Mesenchymal stem cell (in vitro differentiated cells and primary cell): ENCODE data around the gene ABHD17B.

Experiments used
- DNase-seq: peaks from one replicate; pipeline ENCODE4 v3.0.0-alpha.2; 2013
- H2AFZ ChIP-seq: one replicate; pipeline ENCODE4 v1.6.1; 2013; ENCODE audit warnings: low read depth, mild to moderate bottlenecking, control low read depth, inconsistent platforms, low read length, moderate library complexity
- H2AK5ac ChIP-seq: 2 replicates; pipeline ENCODE4 v1.6.1; 2013; ENCODE audit warnings: low read length, moderate library complexity, mild to moderate bottlenecking, inconsistent platforms; ENCODE audit not compliant: severe bottlenecking
- H2BK120ac ChIP-seq: one replicate; pipeline ENCODE4 v1.6.1; 2013; ENCODE audit warnings: low read depth, mild to moderate bottlenecking, inconsistent platforms, low read length, moderate library complexity
- H2BK12ac ChIP-seq, 2 experiments: one replicate each; pipeline ENCODE4 v1.6.1; 2013; ENCODE audit warnings: inconsistent platforms in 2 of 2, low read length in 2 of 2, mild to moderate bottlenecking in 2 of 2, moderate library complexity in 2 of 2, control low read depth in 1 of 2
- H2BK15ac ChIP-seq: one replicate; pipeline ENCODE4 v1.6.1; 2013; ENCODE audit warnings: mild to moderate bottlenecking, low read depth, inconsistent platforms; ENCODE audit not compliant: poor library complexity, severe bottlenecking
- H2BK5ac ChIP-seq: 2 replicates; pipeline ENCODE4 v1.6.1; 2013; ENCODE audit warnings: low read depth, mild to moderate bottlenecking, low read length, control low read depth, inconsistent platforms; ENCODE audit not compliant: poor library complexity, severe bottlenecking
- H3K14ac ChIP-seq, 2 experiments: one replicate each; pipeline ENCODE4 v1.6.1; 2013; ENCODE audit warnings: inconsistent platforms in 2 of 2, low read length in 2 of 2, control low read depth in 1 of 2, mild to moderate bottlenecking in 1 of 2, moderate library complexity in 1 of 2
- H3K18ac ChIP-seq, 2 experiments: one replicate each; pipeline ENCODE4 v1.6.1; 2013; ENCODE audit warnings: inconsistent platforms in 2 of 2, low read length in 2 of 2, control low read depth in 1 of 2, low read depth in 1 of 2, mild to moderate bottlenecking in 1 of 2
- H3K23ac ChIP-seq, 2 experiments: one replicate each; pipeline ENCODE4 v1.6.1; 2013; ENCODE audit warnings: inconsistent platforms in 2 of 2, low read length in 2 of 2, mild to moderate bottlenecking in 2 of 2, moderate library complexity in 2 of 2, control low read depth in 1 of 2
- H3K27ac ChIP-seq: 2 replicates; pipeline ENCODE4 v1.5.1; 2013; ENCODE audit warnings: mild to moderate bottlenecking, moderate library complexity, low read length, control low read depth, inconsistent platforms; ENCODE audit not compliant: poor library complexity, severe bottlenecking
- H3K27me3 ChIP-seq, 2 experiments: 2 replicates each; pipeline versions ENCODE4 v1.6.1 to v1.7.0; 2013; ENCODE audit warnings: low read length in 2 of 2, mild to moderate bottlenecking in 2 of 2, moderate library complexity in 2 of 2, control low read depth in 1 of 2, inconsistent platforms in 1 of 2; ENCODE audit not compliant: control insufficient read depth in 1 of 2, insufficient read depth in 1 of 2
- H3K36me3 ChIP-seq, 2 experiments: 2 replicates each; pipeline versions ENCODE4 v1.6.1 to v1.7.0; 2013; ENCODE audit warnings: low read length in 2 of 2, control low read depth in 1 of 2, inconsistent platforms in 1 of 2, low read depth in 1 of 2, mild to moderate bottlenecking in 1 of 2; ENCODE audit not compliant: insufficient read depth in 2 of 2, control insufficient read depth in 1 of 2
- H3K4ac ChIP-seq, 2 experiments: one replicate each; pipeline ENCODE4 v1.6.1; 2013; ENCODE audit warnings: inconsistent platforms in 2 of 2, low read length in 2 of 2, mild to moderate bottlenecking in 2 of 2, moderate library complexity in 2 of 2, control low read depth in 1 of 2, low read depth in 1 of 2
- H3K4me1 ChIP-seq: 2 replicates; pipeline ENCODE4 v1.6.1; 2013; ENCODE audit warnings: low read depth, low read length, control low read depth; ENCODE audit not compliant: control insufficient read depth, insufficient read depth
- H3K4me2 ChIP-seq: 2 replicates; pipeline ENCODE4 v1.6.1; 2013; ENCODE audit warnings: low read length, mild to moderate bottlenecking, inconsistent platforms; ENCODE audit not compliant: poor library complexity, severe bottlenecking
- H3K4me3 ChIP-seq, 2 experiments: 2 replicates each; pipeline versions ENCODE4 v1.5.1 to v1.7.0; 2013; ENCODE audit warnings: low read length in 2 of 2, mild to moderate bottlenecking in 2 of 2, control low read depth in 1 of 2, low read depth in 1 of 2; ENCODE audit not compliant: insufficient read depth in 1 of 2
- H3K79me1 ChIP-seq: replicated peaks from 2 replicates; pipeline ENCODE4 v1.6.1; 2013; ENCODE audit warnings: mild to moderate bottlenecking, control low read depth, low read length, inconsistent platforms; ENCODE audit not compliant: poor library complexity, severe bottlenecking
- H3K9ac ChIP-seq: 2 replicates; pipeline ENCODE4 v1.7.0; 2013; ENCODE audit warnings: mild to moderate bottlenecking, low read length, moderate library complexity
- H3K9me3 ChIP-seq: 2 replicates; pipeline ENCODE4 v1.7.0; 2013; ENCODE audit warnings: mild to moderate bottlenecking, low read length; ENCODE audit not compliant: control insufficient read depth
- H4K8ac ChIP-seq: one replicate; pipeline ENCODE4 v1.6.1; 2013; ENCODE audit warnings: inconsistent platforms, mild to moderate bottlenecking, low read length, moderate library complexity
- H4K91ac ChIP-seq: one replicate; pipeline ENCODE4 v1.6.1; 2013; ENCODE audit warnings: mild to moderate bottlenecking, low read length, inconsistent platforms
- WGBS: methylation state at CpG from one replicate; pipeline ENCODE4 v1.1.7; 2013; ENCODE audit warnings: mixed read lengths; 5-methylcytosine and 5-hydroxymethylcytosine counted together

ABHD17B gene

DNA sequence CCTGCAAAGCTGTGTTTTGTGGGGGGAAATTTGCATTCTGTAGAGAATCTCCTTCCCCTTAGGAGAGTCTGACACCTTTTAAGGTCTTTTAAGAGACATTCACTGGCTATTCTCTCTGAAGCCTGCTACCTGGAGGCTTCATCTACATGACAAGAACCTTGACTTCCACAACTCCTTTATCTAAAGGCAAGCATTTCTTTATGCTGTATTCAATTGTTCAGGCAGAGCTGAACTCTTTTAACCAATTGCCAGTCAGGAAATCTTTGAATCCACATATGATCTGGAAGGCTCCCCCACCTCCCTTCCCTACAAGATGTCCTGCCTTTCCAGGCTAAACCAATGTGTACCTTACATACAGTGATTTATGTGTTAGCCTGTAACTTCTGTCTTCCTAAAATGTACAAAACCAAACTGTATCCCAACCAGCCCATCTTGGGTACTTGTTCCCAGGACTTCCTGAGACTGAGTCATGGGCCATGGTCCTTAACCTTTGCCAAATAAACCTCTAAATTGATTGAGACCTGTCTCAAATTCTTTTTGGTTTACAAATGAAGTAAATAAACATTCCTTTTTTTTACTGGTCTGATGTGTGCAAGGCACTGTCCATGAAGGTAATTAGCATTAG lies 10.3 kb upstream of the ABHD17B start:
- no peak overlapping the region for H2BK120ac ChIP-seq

DNA sequence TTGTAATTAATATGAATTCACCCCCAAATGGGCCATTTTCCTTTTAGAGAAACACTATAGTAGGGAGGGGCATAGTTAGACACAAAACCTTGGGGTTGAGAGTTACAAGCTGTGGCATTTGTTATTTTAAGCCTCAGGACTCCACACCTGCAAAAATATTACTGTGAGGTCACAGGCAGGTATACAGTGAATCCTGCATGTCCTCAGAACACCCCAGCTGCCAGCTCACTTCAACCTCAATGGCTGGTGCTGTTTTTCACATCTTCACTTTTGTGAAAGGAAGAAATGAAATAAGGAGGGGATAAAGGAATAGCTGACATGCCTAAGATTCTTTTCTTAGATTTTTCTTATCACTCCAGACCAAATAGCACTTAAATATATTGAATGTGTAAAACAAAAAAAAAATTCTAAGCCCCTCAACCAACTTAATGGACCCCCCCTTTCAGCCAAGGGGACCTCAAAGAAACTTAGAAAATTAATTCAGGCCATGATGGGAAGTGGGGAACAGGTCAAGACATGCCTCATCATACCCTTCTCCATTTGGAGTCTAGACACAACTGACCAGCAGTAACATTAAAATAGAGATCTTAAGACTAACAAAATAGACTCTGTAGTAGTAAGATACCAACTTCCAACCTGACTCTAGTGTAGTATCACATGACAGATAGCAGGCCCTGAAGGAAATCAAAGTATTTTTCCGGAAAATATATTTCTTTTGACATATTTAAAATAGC lies 9.6 kb upstream of the ABHD17B start:
- no peak overlapping the region for H2BK120ac ChIP-seq
- H3K9me3 ChIP-seq = no peaks in the 10 kb centered on the region

More for the DNA sequence above, 10.3 kb upstream of the ABHD17B start:
- Histone ChIP-seq H3K9me3 (no peaks in the 10 kb centered on the region), H3K18ac (no peak overlapping the region), H2BK12ac (no peak overlapping the region), H3K36me3 (peaks cover 3 to 17% of the 10 kb centered on the region in 2 experiments), H3K4me2 (no peak overlapping the region), H3K14ac (no peak overlapping the region), H3K4me1 (peaks cover 3% of the 10 kb centered on the region), H3K23ac (no peak overlapping the region), H3K27ac (no peak overlapping the region), H3K4me3 (no peak overlapping the region), H4K91ac (no peak overlapping the region), H3K4ac (no peak overlapping the region), H2BK5ac (no peak overlapping the region), H3K9ac (no peak overlapping the region), H3K27me3 (no peaks in the 10 kb centered on the region), H2BK15ac (no peak overlapping the region), H2AK5ac (no peak overlapping the region), H4K8ac (no peak overlapping the region), H2AFZ (no peak overlapping the region), H3K79me1 (peaks cover 28% of the 10 kb centered on the region)
- peak; percentile 9 for DNase-seq

DNA sequence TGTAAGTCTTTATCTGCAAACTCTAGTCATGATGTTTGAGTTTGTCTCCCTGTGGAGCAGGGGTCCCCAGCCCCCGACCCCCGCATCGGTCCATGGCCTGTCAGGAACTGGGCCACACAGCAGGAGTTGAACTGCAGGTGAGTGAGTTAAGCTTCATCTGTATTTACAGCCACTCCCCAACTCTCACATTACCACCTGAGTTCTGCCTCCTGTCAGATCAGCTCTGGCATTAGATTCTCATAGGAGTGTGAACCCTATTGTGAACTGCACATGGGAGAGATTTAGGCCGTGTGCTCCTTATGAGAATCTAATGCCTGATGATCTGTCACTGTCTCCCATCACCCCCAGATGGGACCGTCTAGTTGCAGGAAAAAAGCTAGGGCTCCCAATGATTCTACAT lies 7.4 kb upstream of the ABHD17B start:
- Histone ChIP-seq H3K9me3 (no peaks in the 10 kb centered on the region), H3K4ac (no peak overlapping the region), H3K9ac (no peak overlapping the region), H3K4me2 (no peak overlapping the region), H3K27me3 (no peaks in the 10 kb centered on the region), H3K27ac (no peak overlapping the region), H3K4me1 (peaks cover 3% of the 10 kb centered on the region), H3K79me1 (peaks cover 24% of the 10 kb centered on the region), H3K18ac (no peak overlapping the region), H2AK5ac (no peak overlapping the region), H3K23ac (no peak overlapping the region), H2BK120ac (no peak overlapping the region), H3K36me3 (peaks cover 3 to 15% of the 10 kb centered on the region in 2 experiments), H4K91ac (no peak overlapping the region), H3K14ac (no peak overlapping the region), H2AFZ (no peak overlapping the region), H2BK12ac (no peak overlapping the region), H2BK15ac (no peak overlapping the region), H2BK5ac (no peak overlapping the region), H4K8ac (no peak overlapping the region), H3K4me3 (no peak overlapping the region)
- WGBS = 100% methylated on average over 4 of the region's 5 CpGs
- DNase-seq = no peak

More for the DNA sequence above, 9.6 kb upstream of the ABHD17B start:
- Histone ChIP-seq H3K27ac (peak overlapping the region; percentile 21), H3K4ac (no peak overlapping the region), H2AFZ (no peak overlapping the region), H3K79me1 (peaks cover 27% of the 10 kb centered on the region), H3K9ac (no peak overlapping the region), H2BK12ac (no peak overlapping the region), H3K4me3 (no peak overlapping the region), H4K8ac (no peak overlapping the region), H3K18ac (peak overlapping the region in 1 of 2 experiments; percentile 38), H3K23ac (no peak overlapping the region), H3K4me1 (peaks cover 3% of the 10 kb centered on the region), H2AK5ac (no peak overlapping the region), H3K36me3 (peaks cover 3 to 17% of the 10 kb centered on the region in 2 experiments), H2BK5ac (no peak overlapping the region), H3K4me2 (no peak overlapping the region), H3K14ac (no peak overlapping the region), H3K27me3 (no peaks in the 10 kb centered on the region), H2BK15ac (no peak overlapping the region), H4K91ac (no peak overlapping the region)
- no CpG with 5 or more reads among the region's 1 CpG for WGBS
- DNase-seq = no peak

DNA sequence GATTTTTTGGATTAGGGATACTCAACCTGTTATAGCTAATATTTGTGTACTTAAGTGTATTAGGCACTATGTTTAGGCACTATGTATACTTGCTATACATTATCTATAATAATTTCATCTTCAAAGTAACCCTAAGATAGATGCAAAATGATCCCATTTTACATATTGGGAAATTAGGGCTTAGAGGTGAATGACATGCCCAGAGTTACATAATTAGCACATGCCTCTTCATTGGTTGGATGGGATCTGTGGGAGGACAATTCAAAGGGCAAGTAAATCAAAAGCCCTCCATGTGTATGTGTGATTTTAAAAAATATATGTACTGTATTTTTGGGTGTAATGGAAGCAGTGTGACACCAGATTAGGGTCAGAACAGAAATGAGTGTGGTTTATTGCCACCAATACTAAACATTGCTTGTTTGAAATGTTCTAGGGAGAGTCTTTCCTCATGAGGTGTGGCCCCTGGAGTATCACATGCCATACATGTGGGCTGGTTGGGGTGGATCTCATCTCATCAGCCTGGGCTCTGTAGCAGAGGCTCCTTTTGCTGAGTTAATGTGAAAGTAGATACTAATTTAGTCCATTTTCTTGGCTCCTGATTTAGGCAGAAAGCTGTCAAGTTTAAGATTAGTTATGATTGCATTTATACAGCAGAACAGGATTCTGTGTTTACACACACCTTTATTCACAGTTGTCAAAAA lies 6.0 kb upstream of the ABHD17B start:
- peaks cover 18% of the 10 kb centered on the region for H3K79me1 ChIP-seq
- no peak overlapping the region for H3K27ac ChIP-seq
- no peaks in the 10 kb centered on the region for H3K27me3 ChIP-seq
- H3K9ac ChIP-seq = no peak overlapping the region
- H3K18ac ChIP-seq = no peak overlapping the region
- H3K4me1 ChIP-seq = peaks cover 8% of the 10 kb centered on the region
- H2BK12ac ChIP-seq = no peak overlapping the region
- H2BK120ac ChIP-seq = no peak overlapping the region
- no peak overlapping the region for H2BK15ac ChIP-seq
- H3K4me2 ChIP-seq = no peak overlapping the region
- no peak for DNase-seq
- no peaks in the 10 kb centered on the region for H3K9me3 ChIP-seq
- no peak overlapping the region for H2BK5ac ChIP-seq
- H3K4me3 ChIP-seq = no peak overlapping the region
- H3K36me3 ChIP-seq = peaks cover 3 to 9% of the 10 kb centered on the region in 2 experiments
- no peak overlapping the region for H4K8ac ChIP-seq
- no peak overlapping the region for H3K14ac ChIP-seq
- H3K4ac ChIP-seq = no peak overlapping the region
- H2AK5ac ChIP-seq = no peak overlapping the region
- no peak overlapping the region for H4K91ac ChIP-seq
- no peak overlapping the region for H3K23ac ChIP-seq
- H2AFZ ChIP-seq = no peak overlapping the region
